HEK293T (cell line): ENCODE data around the gene MFNG.

Experiments
- CTCF ChIA-PET: fragments of 350-600 bp; formaldehyde crosslinking; extraction: SDS; loops from one replicate; lab custom pipeline; 2021; ENCODE audit warnings: antibody characterized with exemption, inconsistent platforms; lab: Yijun Ruan, JAX
- POLR2A ChIA-PET: fragments of 350-600 bp; formaldehyde crosslinking; extraction: SDS; loops from one replicate; lab custom pipeline; 2020; ENCODE audit warnings: antibody characterized with exemption, inconsistent platforms; lab: Yijun Ruan, JAX
- DNase-seq: peaks from one replicate; pipeline ENCODE4 v3.0.0; 2012; ENCODE audit warnings: mixed read lengths; ENCODE audit errors: extremely low spot score
- ARNT ChIP-seq: fragments of 450-650 bp; IDR thresholded peaks from 2 replicates; pipeline ENCODE4 v1.6.1; 2017; ENCODE audit warnings: mild to moderate bottlenecking
- BHLHE40 ChIP-seq: fragments of 450-650 bp; IDR thresholded peaks from 2 replicates; pipeline ENCODE4 v1.6.1; 2016; ENCODE audit warnings: mild to moderate bottlenecking, moderate library complexity, borderline replicate concordance
- CTBP1 ChIP-seq: fragments of 450-650 bp; IDR thresholded peaks from 2 replicates; pipeline ENCODE4 v1.6.1; 2016; ENCODE audit warnings: borderline replicate concordance
- ELF4 ChIP-seq: fragments of 450-650 bp; IDR thresholded peaks from 2 replicates; pipeline ENCODE4 v1.6.1; 2017; ENCODE audit warnings: antibody characterized with exemption
- FOXA1 ChIP-seq: fragments of 450-650 bp; IDR thresholded peaks from 2 replicates; pipeline ENCODE4 v1.6.1; 2016; ENCODE audit warnings: mild to moderate bottlenecking
- FOXK2 ChIP-seq: fragments of 450-650 bp; IDR thresholded peaks from 2 replicates; pipeline ENCODE4 v1.6.1; 2016; ENCODE audit warnings: mild to moderate bottlenecking
- FOXM1 ChIP-seq: fragments of 450-650 bp; IDR thresholded peaks from 2 replicates; pipeline ENCODE4 v1.6.1; 2017; ENCODE audit warnings: mild to moderate bottlenecking, borderline replicate concordance
- HDGF ChIP-seq: fragments of 450-650 bp; IDR thresholded peaks from 2 replicates; pipeline ENCODE4 v1.6.1; 2017; ENCODE audit warnings: antibody characterized with exemption, borderline replicate concordance
- L3MBTL2 ChIP-seq: fragments of 450-650 bp; conservative IDR thresholded peaks from 2 replicates; pipeline ENCODE4 v1.6.1; 2016; ENCODE audit warnings: mild to moderate bottlenecking
- LEF1 ChIP-seq: fragments of 450-650 bp; IDR thresholded peaks from 2 replicates; pipeline ENCODE4 v1.6.1; 2017; ENCODE audit warnings: mild to moderate bottlenecking, borderline replicate concordance
- NFRKB ChIP-seq: fragments of 450-650 bp; IDR thresholded peaks from 2 replicates; pipeline ENCODE4 v1.6.1; 2016; ENCODE audit warnings: mild to moderate bottlenecking, moderate library complexity
- PKNOX1 ChIP-seq: fragments of 450-650 bp; IDR thresholded peaks from 2 replicates; pipeline ENCODE4 v1.6.1; 2016
- SP1 ChIP-seq: fragments of 450-650 bp; IDR thresholded peaks from 2 replicates; pipeline ENCODE4 v1.6.1; 2017
- SUZ12 ChIP-seq: fragments of 450-650 bp; IDR thresholded peaks from 2 replicates; pipeline ENCODE4 v1.6.1; 2016; ENCODE audit warnings: mild to moderate bottlenecking
- TARDBP ChIP-seq: fragments of 450-650 bp; IDR thresholded peaks from 2 replicates; pipeline ENCODE4 v1.6.1; 2016
- ZNF384 ChIP-seq: fragments of 450-650 bp; IDR thresholded peaks from 2 replicates; pipeline ENCODE4 v1.6.1; 2016

MFNG gene

GRCh38 chr22:37519268-37520195, 33.3 kb upstream of the MFNG start, which contains the start of gene CARD10:
Gene CARD10 (minus strand): TSS chr22:37519415. CDS start chr22:37519200, 215 bp downstream.
- CTCF ChIA-PET, result interaction anchor here (0.6 to 1.5 kb wide), 3 partner anchors 43 to 87 kb away, joined by 3 read pairs; no protein-coding TSS in a partner anchor
- peak; percentile 66 for DNase-seq
- POLR2A ChIA-PET, result interaction anchor here (1.1 to 1.2 kb wide), 2 partner anchors 8 to 89 kb away, joined by 3 to 4 read pairs; partner anchors contain the start of gene GGA1
- no peak for TF ChIP-seq SUZ12
- no peak for TF ChIP-seq PKNOX1
- no peak for TF ChIP-seq BHLHE40
- 0 out of 2 replicates have a peak, but pooled peaks have one; percentile 13 for TF ChIP-seq ARNT
- TF ChIP-seq CTBP1, result no peak
- no peak for TF ChIP-seq TARDBP
- no peak for TF ChIP-seq HDGF
- peak; percentile 25; the same call in 1 of the 2 replicates for TF ChIP-seq FOXM1
- TF ChIP-seq NFRKB, result no peak
- TF ChIP-seq SP1, result no peak
- no peak for TF ChIP-seq ELF4
- no peak for TF ChIP-seq ZNF384
- no peak for TF ChIP-seq L3MBTL2
- TF ChIP-seq FOXA1, result no peak
- TF ChIP-seq LEF1, result no peak; the same call in 1 of the 2 replicates

DNA sequence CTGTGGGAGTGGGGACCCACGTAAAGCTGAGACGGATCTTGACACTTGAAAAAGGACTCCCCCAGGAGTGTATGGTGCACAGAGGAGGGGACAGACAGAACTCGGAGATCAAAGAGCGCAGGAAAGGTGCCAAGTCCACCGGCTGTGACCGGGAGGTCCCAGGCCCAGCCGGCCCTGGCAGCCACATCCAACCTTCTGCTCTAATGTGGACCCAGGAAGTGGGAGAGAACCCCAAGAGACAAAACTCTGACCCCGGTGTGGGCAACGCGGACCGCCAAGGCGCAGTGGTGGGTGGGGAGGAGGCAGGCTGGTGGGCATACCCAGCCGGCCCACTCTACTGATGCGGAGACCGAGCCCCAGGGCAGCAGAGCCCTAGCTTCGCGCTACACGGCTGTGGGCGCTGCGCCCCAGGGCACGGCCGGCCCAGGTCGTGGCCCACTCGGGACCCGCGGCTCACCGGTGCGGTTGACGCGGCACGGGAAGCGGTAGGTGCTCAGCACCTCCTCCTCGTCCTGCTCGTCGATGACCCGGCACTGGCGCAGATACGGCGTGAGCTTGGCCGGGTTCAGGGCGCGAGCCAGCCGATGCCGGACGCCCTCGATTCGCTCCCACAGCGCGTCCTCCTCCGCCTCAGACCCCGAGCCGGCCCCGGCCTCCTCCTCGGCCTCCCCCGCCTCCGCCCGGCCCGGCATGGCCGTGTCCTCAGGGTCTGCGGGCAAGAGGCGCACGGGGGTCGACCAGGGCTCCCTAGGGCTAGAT, 32.5 kb upstream of the MFNG start:
- TF ChIP-seq CTBP1 (no peak), FOXA1 (no peak), TARDBP (no peak), SUZ12 (no peak), LEF1 (no peak), L3MBTL2 (no peak), NFRKB (no peak), PKNOX1 (no peak), SP1 (no peak), BHLHE40 (no peak), HDGF (no peak), ZNF384 (no peak), FOXK2 (no peak), FOXM1 (no peak), ARNT (no peak), ELF4 (no peak)
- POLR2A ChIA-PET, result no interaction called here
- peak; percentile 54 for DNase-seq
- CTCF ChIA-PET, result interaction anchor here (1.1 to 1.5 kb wide), 2 partner anchors 47 to 88 kb away, joined by 3 read pairs; no protein-coding TSS in a partner anchor

- POLR2A ChIA-PET, result no interaction called here
These were observed 31.8 kb upstream of the MFNG start for GRCh38 chr22:37517826-37518450.

GRCh38 chr22:37516456-37516855, 30.3 kb upstream of the MFNG start:
- no peak for DNase-seq
- ChIA-PET POLR2A (no interaction called here), CTCF (no interaction called here)
- TF ChIP-seq SP1, result no peak
- TF ChIP-seq LEF1, result no peak
- no peak for TF ChIP-seq ARNT
- no peak for TF ChIP-seq PKNOX1
- no peak for TF ChIP-seq TARDBP
- TF ChIP-seq HDGF, result no peak
- TF ChIP-seq SUZ12, result no peak
- no peak for TF ChIP-seq BHLHE40
- no peak for TF ChIP-seq ELF4
- no peak for TF ChIP-seq CTBP1
- no peak for TF ChIP-seq FOXA1
- no peak for TF ChIP-seq NFRKB
- no peak for TF ChIP-seq FOXM1
- no peak for TF ChIP-seq ZNF384
- TF ChIP-seq L3MBTL2, result no peak
- TF ChIP-seq FOXK2, result no peak

More at GRCh38 chr22:37517826-37518450, 31.8 kb upstream of the MFNG start:
- no peak for DNase-seq
- no peak for TF ChIP-seq ARNT
- TF ChIP-seq HDGF, result no peak
- no peak for TF ChIP-seq SP1
- no peak for TF ChIP-seq BHLHE40
- no peak for TF ChIP-seq FOXK2
- TF ChIP-seq PKNOX1, result no peak
- no peak for TF ChIP-seq FOXA1
- no peak for TF ChIP-seq FOXM1
- TF ChIP-seq ZNF384, result no peak
- no peak for TF ChIP-seq SUZ12
- TF ChIP-seq TARDBP, result no peak
- TF ChIP-seq LEF1, result no peak
- TF ChIP-seq NFRKB, result no peak
- CTCF ChIA-PET, result no interaction called here
